ENCODE measurements around the gene C2orf49. TPM values are rescaled to one million over a fixed set of nuclear protein-coding genes. Genes with fewer than 3 reads are reported as not detected.

C2orf49 gene
- total RNA-seq, 1 experiment from 2014 or later: 17.2 TPM

DNA sequence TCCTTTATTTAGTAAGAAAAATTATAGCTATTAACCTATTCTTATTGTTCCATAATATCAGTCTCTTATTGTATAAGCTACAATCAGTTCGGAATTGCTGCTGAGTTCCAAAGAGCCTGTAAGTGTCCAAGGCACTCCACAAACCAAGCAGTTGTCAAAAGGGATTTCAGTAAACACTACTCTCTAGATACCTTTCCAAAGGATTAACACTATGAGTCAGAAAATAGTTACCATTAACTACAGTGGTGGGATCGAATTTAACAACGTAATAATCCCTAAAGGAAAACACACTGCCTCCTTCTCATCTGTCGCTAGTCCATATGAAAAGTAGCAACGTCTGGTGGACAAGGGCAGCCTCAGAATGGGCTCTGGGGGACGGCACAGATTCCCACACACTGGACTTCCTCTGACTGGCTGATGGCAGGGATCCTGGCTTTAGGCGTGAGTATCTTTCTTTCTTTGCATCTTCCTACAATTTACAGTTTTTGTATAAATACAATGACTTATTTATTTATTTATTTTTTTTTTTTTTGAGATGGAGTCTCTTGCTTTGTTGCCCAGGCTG is 16.6 kb upstream of the C2orf49 start (continued):
- TF ChIP-seq, protein P1, sequence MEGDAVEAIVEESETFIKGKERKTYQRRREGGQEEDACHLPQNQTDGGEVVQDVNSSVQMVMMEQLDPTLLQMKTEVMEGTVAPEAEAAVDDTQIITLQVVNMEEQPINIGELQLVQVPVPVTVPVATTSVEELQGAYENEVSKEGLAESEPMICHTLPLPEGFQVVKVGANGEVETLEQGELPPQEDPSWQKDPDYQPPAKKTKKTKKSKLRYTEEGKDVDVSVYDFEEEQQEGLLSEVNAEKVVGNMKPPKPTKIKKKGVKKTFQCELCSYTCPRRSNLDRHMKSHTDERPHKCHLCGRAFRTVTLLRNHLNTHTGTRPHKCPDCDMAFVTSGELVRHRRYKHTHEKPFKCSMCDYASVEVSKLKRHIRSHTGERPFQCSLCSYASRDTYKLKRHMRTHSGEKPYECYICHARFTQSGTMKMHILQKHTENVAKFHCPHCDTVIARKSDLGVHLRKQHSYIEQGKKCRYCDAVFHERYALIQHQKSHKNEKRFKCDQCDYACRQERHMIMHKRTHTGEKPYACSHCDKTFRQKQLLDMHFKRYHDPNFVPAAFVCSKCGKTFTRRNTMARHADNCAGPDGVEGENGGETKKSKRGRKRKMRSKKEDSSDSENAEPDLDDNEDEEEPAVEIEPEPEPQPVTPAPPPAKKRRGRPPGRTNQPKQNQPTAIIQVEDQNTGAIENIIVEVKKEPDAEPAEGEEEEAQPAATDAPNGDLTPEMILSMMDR (IDR thresholded peaks at IDR 0.05 in 2 of 3, conservative IDR thresholded peaks at IDR 0.05 in 1 of 3; ENCODE audit: borderline replicate concordance in 1 of 3, insufficient read depth in 1 of 3, low read depth in 2 of 3, low read length in 2 of 3): no peak
- TF ChIP-seq EGR1 (IDR thresholded peaks at IDR 0.05; ENCODE audit: low read depth) (no peak), POLR2AphosphoS5 (IDR thresholded peaks at IDR 0.05; ENCODE audit: low read depth, low read length) (no peak), ZFX (IDR thresholded peaks at IDR 0.05) (no peak)

DNA sequence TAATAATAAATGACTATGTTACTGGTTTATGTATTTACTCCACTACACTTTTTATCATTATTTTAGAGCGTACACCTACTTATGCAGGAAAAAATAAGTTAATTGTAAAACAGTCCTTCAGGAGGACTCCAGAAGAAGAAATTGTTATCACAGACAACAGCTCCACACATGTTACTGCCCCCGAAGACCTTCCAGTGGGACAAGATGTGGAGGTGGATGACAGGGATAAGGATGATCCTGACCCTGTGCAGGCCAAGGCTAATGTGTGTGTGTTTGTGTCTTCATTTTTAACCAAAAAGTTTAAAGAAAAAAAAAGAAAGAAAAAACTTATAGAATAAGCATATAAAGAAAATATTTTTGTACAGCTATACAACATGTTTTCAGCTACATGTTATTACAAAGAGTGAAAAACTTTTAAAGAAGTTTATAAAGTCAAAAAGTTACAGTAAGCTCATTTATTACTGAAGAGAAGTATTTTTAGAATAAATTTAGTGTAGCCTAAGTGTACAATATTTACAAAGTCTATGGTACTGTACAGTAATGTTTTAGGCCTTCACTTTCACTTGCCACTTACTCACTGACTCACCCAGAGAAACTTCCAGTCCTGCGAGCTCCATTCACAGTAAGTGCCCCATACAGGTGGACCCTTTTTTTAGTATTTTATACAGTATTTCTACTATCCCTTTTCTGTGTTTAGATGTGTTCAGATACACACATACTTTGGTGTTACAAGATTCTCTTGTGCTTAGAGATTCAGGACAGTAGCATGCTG is 15.3 kb upstream of the C2orf49 start:
- H3K4me1 ChIP-seq (ENCODE audit: control insufficient read depth in 1 of 2, insufficient read depth in 2 of 2, low read length in 2 of 2): peaks cover 0 to 8% of the 10 kb centered on the region in 2 experiments; a peak in 2 of 4 replicates
- H3K79me2 ChIP-seq (ENCODE audit: insufficient read depth, low read length): peaks cover 84% of the 10 kb centered on the region
- BruUV-seq (replicated peaks): no TSS peak
- POLR2A ChIA-PET: interaction anchor here (0.6 kb wide), 1 partner anchor 84 kb away, joined by 4 read pairs; no protein-coding TSS in a partner anchor
- no peaks in the 10 kb centered on the region for H3K36me3 ChIP-seq (ENCODE audit: control insufficient read depth in 1 of 2, insufficient read depth in 2 of 2, low read length in 2 of 2)
- H3K4me2 ChIP-seq (ENCODE audit: low read length): no peak overlapping the region
- no peak for ATAC-seq
- CTCF ChIA-PET: no interaction called here
- no peaks in the 10 kb centered on the region for H3K27me3 ChIP-seq (ENCODE audit: insufficient read depth, low read length)
- H3K9me2 ChIP-seq (ENCODE audit: insufficient read depth): no peaks in the 10 kb centered on the region
- no peak for DNase-seq (ENCODE audit: low read depth, low spot score)
- no peak overlapping the region for H3K27ac ChIP-seq (ENCODE audit: low read depth, low read length)
- H3K9me3 ChIP-seq (ENCODE audit: control insufficient read depth in 1 of 2, insufficient read depth in 1 of 2, low read depth in 1 of 2, low read length in 2 of 2): no peaks in the 10 kb centered on the region
- H2AFZ ChIP-seq (ENCODE audit: low read depth, low read length, poor library complexity, severe bottlenecking): no peak overlapping the region
- no peak overlapping the region for H3K4me3 ChIP-seq (replicated peaks in 1 of 2; ENCODE audit: low read depth in 1 of 2, low read length in 2 of 2)
- H4K20me1 ChIP-seq (ENCODE audit: insufficient read depth): no peaks in the 10 kb centered on the region
- intact Hi-C loops (cut with micrococcal nuclease): no loop called here
- no peak overlapping the region for H3K9ac ChIP-seq (ENCODE audit: low read length)
- TF ChIP-seq TCF7L2 (IDR thresholded peaks at IDR 0.05; ENCODE audit: borderline replicate concordance, extremely low read depth, insufficient read depth, insufficient read length) (no peak), EZH2 (IDR thresholded peaks at IDR 0.05) (no peak), EZH2phosphoT487 (IDR thresholded peaks at IDR 0.05; ENCODE audit: borderline replicate concordance) (no peak), RAD21 (IDR thresholded peaks at IDR 0.05; ENCODE audit: low read depth) (no peak), YY1 (IDR thresholded peaks at IDR 0.05; ENCODE audit: extremely low read depth, insufficient replicate concordance, low read depth, low read length) (no peak), EGR1 (IDR thresholded peaks at IDR 0.05; ENCODE audit: low read depth) (no peak), POLR2AphosphoS5 (IDR thresholded peaks at IDR 0.05; ENCODE audit: low read depth, low read length) (no peak), SP1 (IDR thresholded peaks at IDR 0.05; ENCODE audit: low read depth) (no peak), JUND (IDR thresholded peaks at IDR 0.05) (no peak), SRF (IDR thresholded peaks at IDR 0.05; ENCODE audit: low read depth) (no peak)
- TF ChIP-seq, protein P2, sequence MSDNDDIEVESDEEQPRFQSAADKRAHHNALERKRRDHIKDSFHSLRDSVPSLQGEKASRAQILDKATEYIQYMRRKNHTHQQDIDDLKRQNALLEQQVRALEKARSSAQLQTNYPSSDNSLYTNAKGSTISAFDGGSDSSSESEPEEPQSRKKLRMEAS (IDR thresholded peaks at IDR 0.05): no peak
- TF ChIP-seq, protein P3, sequence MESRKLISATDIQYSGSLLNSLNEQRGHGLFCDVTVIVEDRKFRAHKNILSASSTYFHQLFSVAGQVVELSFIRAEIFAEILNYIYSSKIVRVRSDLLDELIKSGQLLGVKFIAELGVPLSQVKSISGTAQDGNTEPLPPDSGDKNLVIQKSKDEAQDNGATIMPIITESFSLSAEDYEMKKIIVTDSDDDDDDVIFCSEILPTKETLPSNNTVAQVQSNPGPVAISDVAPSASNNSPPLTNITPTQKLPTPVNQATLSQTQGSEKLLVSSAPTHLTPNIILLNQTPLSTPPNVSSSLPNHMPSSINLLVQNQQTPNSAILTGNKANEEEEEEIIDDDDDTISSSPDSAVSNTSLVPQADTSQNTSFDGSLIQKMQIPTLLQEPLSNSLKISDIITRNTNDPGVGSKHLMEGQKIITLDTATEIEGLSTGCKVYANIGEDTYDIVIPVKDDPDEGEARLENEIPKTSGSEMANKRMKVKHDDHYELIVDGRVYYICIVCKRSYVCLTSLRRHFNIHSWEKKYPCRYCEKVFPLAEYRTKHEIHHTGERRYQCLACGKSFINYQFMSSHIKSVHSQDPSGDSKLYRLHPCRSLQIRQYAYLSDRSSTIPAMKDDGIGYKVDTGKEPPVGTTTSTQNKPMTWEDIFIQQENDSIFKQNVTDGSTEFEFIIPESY (IDR thresholded peaks at IDR 0.05; ENCODE audit: extremely low read depth, insufficient replicate concordance, low read length): no peak
- TF ChIP-seq, protein P1 (IDR thresholded peaks at IDR 0.05 in 2 of 3, conservative IDR thresholded peaks at IDR 0.05 in 1 of 3; ENCODE audit: borderline replicate concordance in 1 of 3, insufficient read depth in 1 of 3, low read depth in 2 of 3, low read length in 2 of 3): no peak
- TF ChIP-seq, protein P4, sequence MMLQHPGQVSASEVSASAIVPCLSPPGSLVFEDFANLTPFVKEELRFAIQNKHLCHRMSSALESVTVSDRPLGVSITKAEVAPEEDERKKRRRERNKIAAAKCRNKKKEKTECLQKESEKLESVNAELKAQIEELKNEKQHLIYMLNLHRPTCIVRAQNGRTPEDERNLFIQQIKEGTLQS (IDR thresholded peaks at IDR 0.05): no peak
- RAD21 ChIA-PET (ENCODE audit: low non-redundant PET in 1 of 2, low total read pairs in 2 of 2, uncharacterized antibody in 2 of 2, unreplicated experiment in 2 of 2): no interaction called here
